HEK293 (cell line): ENCODE results near the gene EN2.

ENCODE experiments used
- BCL11B ChIP-seq: fragments of 450-650 bp; formaldehyde crosslinking; IDR thresholded peaks from 2 replicates; pipeline ENCODE4 v1.5.1; 2016; ENCODE audit warnings: low read depth, missing biosample characterization, missing genetic modification characterization
- EGR2 ChIP-seq: fragments of 450-650 bp; formaldehyde crosslinking; IDR thresholded peaks from 2 replicates; pipeline ENCODE4 v1.5.1; 2016; ENCODE audit warnings: low read depth, missing biosample characterization, missing genetic modification characterization
- IKZF3 ChIP-seq: fragments of 450-650 bp; IDR thresholded peaks from 2 replicates; pipeline ENCODE4 v1.5.0; 2018; ENCODE audit warnings: missing biosample characterization, mild to moderate bottlenecking, missing genetic modification characterization, moderate library complexity
- KLF1 ChIP-seq: fragments of 450-650 bp; formaldehyde crosslinking; IDR thresholded peaks from 2 replicates; pipeline ENCODE4 v1.5.1; 2016; ENCODE audit warnings: missing biosample characterization, missing genetic modification characterization
- KLF8 ChIP-seq: fragments of 450-650 bp; formaldehyde crosslinking; IDR thresholded peaks from 2 replicates; pipeline ENCODE4 v1.5.1; 2016; ENCODE audit warnings: missing biosample characterization, missing genetic modification characterization
- KLF9 ChIP-seq: fragments of 450-650 bp; formaldehyde crosslinking; IDR thresholded peaks from 2 replicates; pipeline ENCODE4 v1.5.1; 2016; ENCODE audit warnings: missing biosample characterization, missing genetic modification characterization, low read depth
- MYNN ChIP-seq: fragments of 450-650 bp; formaldehyde crosslinking; IDR thresholded peaks from 2 replicates; pipeline ENCODE4 v1.5.1; 2016; ENCODE audit warnings: missing biosample characterization, missing genetic modification characterization, borderline replicate concordance
- OSR2 ChIP-seq: fragments of 450-650 bp; formaldehyde crosslinking; IDR thresholded peaks from 2 replicates; pipeline ENCODE4 v1.5.1; 2016; ENCODE audit warnings: missing biosample characterization, missing genetic modification characterization
- RBAK ChIP-seq: fragments of 450-650 bp; formaldehyde crosslinking; IDR thresholded peaks from 2 replicates; pipeline ENCODE4 v1.5.1; 2016; ENCODE audit warnings: missing biosample characterization, missing genetic modification characterization
- SALL2 ChIP-seq: fragments of 450-650 bp; formaldehyde crosslinking; IDR thresholded peaks from 2 replicates; pipeline ENCODE4 v1.5.0; 2017; ENCODE audit warnings: missing biosample characterization, mild to moderate bottlenecking, missing genetic modification characterization, borderline replicate concordance
- SP2 ChIP-seq: fragments of 450-650 bp; formaldehyde crosslinking; IDR thresholded peaks from 2 replicates; pipeline ENCODE4 v1.5.1; 2016; ENCODE audit warnings: missing biosample characterization, missing genetic modification characterization
- SP3 ChIP-seq: fragments of 450-650 bp; formaldehyde crosslinking; IDR thresholded peaks from 2 replicates; pipeline ENCODE4 v1.5.1; 2016; ENCODE audit warnings: missing biosample characterization, missing genetic modification characterization
- ZNF169 ChIP-seq: fragments of 450-650 bp; formaldehyde crosslinking; IDR thresholded peaks from 2 replicates; pipeline ENCODE4 v1.5.1; 2016; ENCODE audit warnings: missing biosample characterization, missing genetic modification characterization
- ZNF302 ChIP-seq: fragments of 450-650 bp; formaldehyde crosslinking; IDR thresholded peaks from 2 replicates; pipeline ENCODE4 v1.5.1; 2016; ENCODE audit warnings: missing biosample characterization, missing genetic modification characterization, low read depth
- ZNF350 ChIP-seq: fragments of 450-650 bp; formaldehyde crosslinking; IDR thresholded peaks from 2 replicates; pipeline ENCODE4 v1.5.0; 2017; ENCODE audit warnings: missing biosample characterization, mild to moderate bottlenecking, missing genetic modification characterization
- ZNF394 ChIP-seq: fragments of 450-650 bp; formaldehyde crosslinking; IDR thresholded peaks from 2 replicates; pipeline ENCODE4 v1.5.1; 2016; ENCODE audit warnings: missing biosample characterization, missing genetic modification characterization, mild to moderate bottlenecking, moderate library complexity, borderline replicate concordance
- ZSCAN23 ChIP-seq: fragments of 450-650 bp; formaldehyde crosslinking; IDR thresholded peaks from 2 replicates; pipeline ENCODE4 v1.5.1; 2016; ENCODE audit warnings: missing biosample characterization, missing genetic modification characterization
- ZXDB ChIP-seq: fragments of 450-650 bp; formaldehyde crosslinking; IDR thresholded peaks from 2 replicates; pipeline ENCODE4 v1.5.1; 2016; ENCODE audit warnings: missing biosample characterization, missing genetic modification characterization
- TF ChIP-seq, protein P1 (sequence below): fragments of 450-650 bp; formaldehyde crosslinking; IDR thresholded peaks from 2 replicates; pipeline ENCODE4; 2016; ENCODE audit warnings: missing biosample characterization, missing genetic modification characterization
- TF ChIP-seq, protein P2 (sequence below): fragments of 450-650 bp; formaldehyde crosslinking; IDR thresholded peaks from 2 replicates; pipeline ENCODE4 v1.5.1; 2016; ENCODE audit warnings: missing biosample characterization, missing genetic modification characterization
- TF ChIP-seq, protein P3 (sequence below): fragments of 450-650 bp; formaldehyde crosslinking; conservative IDR thresholded peaks from 2 replicates; pipeline ENCODE4 v1.5.1; 2016; ENCODE audit warnings: low read depth, missing biosample characterization, missing genetic modification characterization
- TF ChIP-seq, protein P4 (sequence below): fragments of 450-650 bp; formaldehyde crosslinking; IDR thresholded peaks from 2 replicates; pipeline ENCODE4 v1.5.1; 2016; ENCODE audit warnings: missing biosample characterization, missing genetic modification characterization
- TF ChIP-seq, protein P5 (sequence below): fragments of 450-650 bp; formaldehyde crosslinking; IDR thresholded peaks from 2 replicates; pipeline ENCODE4 v1.5.1; 2016; ENCODE audit warnings: missing biosample characterization, missing genetic modification characterization, low read depth
- TF ChIP-seq, protein P6 (sequence below): fragments of 450-650 bp; formaldehyde crosslinking; IDR thresholded peaks from 2 replicates; pipeline ENCODE4 v1.5.1; 2016; ENCODE audit warnings: missing biosample characterization, missing genetic modification characterization
- TF ChIP-seq, protein P7 (sequence below): fragments of 450-650 bp; formaldehyde crosslinking; IDR thresholded peaks from 2 replicates; pipeline ENCODE4 v1.5.1; 2017; ENCODE audit warnings: missing biosample characterization, missing genetic modification characterization

Gene EN2

DNA sequence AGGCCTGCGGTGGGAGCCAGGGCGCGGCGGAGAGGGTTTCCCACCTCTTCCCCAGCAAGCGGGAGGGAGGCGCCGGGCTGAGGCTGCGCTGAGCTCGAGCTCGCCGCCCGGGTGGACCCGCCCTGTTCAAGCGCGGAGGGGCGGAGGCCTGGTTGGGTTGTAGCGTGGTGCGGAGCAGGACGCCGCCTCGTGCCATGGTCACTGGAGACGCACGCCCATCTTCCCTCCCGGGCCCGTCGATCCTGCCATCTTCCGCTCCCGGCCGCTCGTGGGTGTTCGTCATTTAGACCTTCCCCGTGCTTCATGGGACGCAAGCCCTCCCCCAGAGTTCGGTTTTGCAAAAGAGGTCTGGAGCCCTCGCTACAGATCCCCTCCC is 9.3 kb upstream of the EN2 start (continued):
- TF ChIP-seq, protein P1, sequence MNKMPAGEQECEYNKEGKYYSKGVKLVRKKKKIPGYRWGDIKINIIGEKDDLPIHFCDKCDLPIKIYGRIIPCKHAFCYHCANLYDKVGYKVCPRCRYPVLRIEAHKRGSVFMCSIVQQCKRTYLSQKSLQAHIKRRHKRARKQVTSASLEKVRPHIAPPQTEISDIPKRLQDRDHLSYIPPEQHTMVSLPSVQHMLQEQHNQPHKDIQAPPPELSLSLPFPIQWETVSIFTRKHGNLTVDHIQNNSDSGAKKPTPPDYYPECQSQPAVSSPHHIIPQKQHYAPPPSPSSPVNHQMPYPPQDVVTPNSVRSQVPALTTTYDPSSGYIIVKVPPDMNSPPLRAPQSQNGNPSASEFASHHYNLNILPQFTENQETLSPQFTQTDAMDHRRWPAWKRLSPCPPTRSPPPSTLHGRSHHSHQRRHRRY = no peak
- TF ChIP-seq ZNF394 (tag by site-specific recombination) (no peak), ZNF302 (no peak), IKZF3 (tag by site-specific recombination) (no peak), KLF9 (0 out of 2 replicates have a peak, but pooled peaks have one; percentile 21), MYNN (tag by site-specific recombination) (no peak), OSR2 (tag by site-specific recombination) (no peak), SP3 (tag by site-specific recombination) (peak; percentile 47; the same call in 1 of the 2 replicates), ZSCAN23 (tag by site-specific recombination) (no peak), KLF1 (tag by site-specific recombination) (peak; percentile 92), ZNF169 (tag by site-specific recombination) (no peak), SP2 (tag by site-specific recombination) (peak; percentile 63), ZNF350 (tag by site-specific recombination) (no peak), RBAK (tag by site-specific recombination) (no peak), BCL11B (no peak), EGR2 (0 out of 2 replicates have a peak, but pooled peaks have one; percentile 10), KLF8 (tag by site-specific recombination) (no peak), ZXDB (tag by site-specific recombination) (no peak), SALL2 (tag by site-specific recombination) (no peak)
- TF ChIP-seq, protein P2, sequence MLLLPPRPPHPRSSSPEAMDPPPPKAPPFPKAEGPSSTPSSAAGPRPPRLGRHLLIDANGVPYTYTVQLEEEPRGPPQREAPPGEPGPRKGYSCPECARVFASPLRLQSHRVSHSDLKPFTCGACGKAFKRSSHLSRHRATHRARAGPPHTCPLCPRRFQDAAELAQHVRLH (tag by site-specific recombination) = no peak
- TF ChIP-seq, protein P3, sequence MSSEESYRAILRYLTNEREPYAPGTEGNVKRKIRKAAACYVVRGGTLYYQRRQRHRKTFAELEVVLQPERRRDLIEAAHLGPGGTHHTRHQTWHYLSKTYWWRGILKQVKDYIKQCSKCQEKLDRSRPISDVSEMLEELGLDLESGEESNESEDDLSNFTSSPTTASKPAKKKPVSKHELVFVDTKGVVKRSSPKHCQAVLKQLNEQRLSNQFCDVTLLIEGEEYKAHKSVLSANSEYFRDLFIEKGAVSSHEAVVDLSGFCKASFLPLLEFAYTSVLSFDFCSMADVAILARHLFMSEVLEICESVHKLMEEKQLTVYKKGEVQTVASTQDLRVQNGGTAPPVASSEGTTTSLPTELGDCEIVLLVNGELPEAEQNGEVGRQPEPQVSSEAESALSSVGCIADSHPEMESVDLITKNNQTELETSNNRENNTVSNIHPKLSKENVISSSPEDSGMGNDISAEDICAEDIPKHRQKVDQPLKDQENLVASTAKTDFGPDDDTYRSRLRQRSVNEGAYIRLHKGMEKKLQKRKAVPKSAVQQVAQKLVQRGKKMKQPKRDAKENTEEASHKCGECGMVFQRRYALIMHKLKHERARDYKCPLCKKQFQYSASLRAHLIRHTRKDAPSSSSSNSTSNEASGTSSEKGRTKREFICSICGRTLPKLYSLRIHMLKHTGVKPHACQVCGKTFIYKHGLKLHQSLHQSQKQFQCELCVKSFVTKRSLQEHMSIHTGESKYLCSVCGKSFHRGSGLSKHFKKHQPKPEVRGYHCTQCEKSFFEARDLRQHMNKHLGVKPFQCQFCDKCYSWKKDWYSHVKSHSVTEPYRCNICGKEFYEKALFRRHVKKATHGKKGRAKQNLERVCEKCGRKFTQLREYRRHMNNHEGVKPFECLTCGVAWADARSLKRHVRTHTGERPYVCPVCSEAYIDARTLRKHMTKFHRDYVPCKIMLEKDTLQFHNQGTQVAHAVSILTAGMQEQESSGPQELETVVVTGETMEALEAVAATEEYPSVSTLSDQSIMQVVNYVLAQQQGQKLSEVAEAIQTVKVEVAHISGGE (tag by site-specific recombination) = no peak
- TF ChIP-seq, protein P4, sequence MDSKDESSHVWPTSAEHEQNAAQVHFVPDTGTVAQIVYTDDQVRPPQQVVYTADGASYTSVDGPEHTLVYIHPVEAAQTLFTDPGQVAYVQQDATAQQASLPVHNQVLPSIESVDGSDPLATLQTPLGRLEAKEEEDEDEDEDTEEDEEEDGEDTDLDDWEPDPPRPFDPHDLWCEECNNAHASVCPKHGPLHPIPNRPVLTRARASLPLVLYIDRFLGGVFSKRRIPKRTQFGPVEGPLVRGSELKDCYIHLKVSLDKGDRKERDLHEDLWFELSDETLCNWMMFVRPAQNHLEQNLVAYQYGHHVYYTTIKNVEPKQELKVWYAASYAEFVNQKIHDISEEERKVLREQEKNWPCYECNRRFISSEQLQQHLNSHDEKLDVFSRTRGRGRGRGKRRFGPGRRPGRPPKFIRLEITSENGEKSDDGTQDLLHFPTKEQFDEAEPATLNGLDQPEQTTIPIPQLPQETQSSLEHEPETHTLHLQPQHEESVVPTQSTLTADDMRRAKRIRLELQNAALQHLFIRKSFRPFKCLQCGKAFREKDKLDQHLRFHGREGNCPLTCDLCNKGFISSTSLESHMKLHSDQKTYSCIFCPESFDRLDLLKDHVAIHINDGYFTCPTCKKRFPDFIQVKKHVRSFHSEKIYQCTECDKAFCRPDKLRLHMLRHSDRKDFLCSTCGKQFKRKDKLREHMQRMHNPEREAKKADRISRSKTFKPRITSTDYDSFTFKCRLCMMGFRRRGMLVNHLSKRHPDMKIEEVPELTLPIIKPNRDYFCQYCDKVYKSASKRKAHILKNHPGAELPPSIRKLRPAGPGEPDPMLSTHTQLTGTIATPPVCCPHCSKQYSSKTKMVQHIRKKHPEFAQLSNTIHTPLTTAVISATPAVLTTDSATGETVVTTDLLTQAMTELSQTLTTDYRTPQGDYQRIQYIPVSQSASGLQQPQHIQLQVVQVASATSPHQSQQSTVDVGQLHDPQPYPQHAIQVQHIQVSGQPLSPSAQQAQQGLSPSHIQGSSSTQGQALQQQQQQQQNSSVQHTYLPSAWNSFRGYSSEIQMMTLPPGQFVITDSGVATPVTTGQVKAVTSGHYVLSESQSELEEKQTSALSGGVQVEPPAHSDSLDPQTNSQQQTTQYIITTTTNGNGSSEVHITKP (tag by site-specific recombination) = 0 out of 2 replicates have a peak, but pooled peaks have one; percentile 11
- TF ChIP-seq, protein P5, sequence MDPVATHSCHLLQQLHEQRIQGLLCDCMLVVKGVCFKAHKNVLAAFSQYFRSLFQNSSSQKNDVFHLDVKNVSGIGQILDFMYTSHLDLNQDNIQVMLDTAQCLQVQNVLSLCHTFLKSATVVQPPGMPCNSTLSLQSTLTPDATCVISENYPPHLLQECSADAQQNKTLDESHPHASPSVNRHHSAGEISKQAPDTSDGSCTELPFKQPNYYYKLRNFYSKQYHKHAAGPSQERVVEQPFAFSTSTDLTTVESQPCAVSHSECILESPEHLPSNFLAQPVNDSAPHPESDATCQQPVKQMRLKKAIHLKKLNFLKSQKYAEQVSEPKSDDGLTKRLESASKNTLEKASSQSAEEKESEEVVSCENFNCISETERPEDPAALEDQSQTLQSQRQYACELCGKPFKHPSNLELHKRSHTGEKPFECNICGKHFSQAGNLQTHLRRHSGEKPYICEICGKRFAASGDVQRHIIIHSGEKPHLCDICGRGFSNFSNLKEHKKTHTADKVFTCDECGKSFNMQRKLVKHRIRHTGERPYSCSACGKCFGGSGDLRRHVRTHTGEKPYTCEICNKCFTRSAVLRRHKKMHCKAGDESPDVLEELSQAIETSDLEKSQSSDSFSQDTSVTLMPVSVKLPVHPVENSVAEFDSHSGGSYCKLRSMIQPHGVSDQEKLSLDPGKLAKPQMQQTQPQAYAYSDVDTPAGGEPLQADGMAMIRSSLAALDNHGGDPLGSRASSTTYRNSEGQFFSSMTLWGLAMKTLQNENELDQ (tag by site-specific recombination) = no peak
- TF ChIP-seq, protein P6, sequence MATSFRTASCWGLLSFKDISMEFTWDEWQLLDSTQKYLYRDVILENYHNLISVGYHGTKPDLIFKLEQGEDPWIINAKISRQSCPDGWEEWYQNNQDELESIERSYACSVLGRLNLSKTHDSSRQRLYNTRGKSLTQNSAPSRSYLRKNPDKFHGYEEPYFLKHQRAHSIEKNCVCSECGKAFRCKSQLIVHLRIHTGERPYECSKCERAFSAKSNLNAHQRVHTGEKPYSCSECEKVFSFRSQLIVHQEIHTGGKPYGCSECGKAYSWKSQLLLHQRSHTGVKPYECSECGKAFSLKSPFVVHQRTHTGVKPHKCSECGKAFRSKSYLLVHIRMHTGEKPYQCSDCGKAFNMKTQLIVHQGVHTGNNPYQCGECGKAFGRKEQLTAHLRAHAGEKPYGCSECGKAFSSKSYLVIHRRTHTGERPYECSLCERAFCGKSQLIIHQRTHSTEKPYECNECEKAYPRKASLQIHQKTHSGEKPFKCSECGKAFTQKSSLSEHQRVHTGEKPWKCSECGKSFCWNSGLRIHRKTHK = no peak
- TF ChIP-seq, protein P7, sequence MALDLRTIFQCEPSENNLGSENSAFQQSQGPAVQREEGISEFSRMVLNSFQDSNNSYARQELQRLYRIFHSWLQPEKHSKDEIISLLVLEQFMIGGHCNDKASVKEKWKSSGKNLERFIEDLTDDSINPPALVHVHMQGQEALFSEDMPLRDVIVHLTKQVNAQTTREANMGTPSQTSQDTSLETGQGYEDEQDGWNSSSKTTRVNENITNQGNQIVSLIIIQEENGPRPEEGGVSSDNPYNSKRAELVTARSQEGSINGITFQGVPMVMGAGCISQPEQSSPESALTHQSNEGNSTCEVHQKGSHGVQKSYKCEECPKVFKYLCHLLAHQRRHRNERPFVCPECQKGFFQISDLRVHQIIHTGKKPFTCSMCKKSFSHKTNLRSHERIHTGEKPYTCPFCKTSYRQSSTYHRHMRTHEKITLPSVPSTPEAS (tag by site-specific recombination) = no peak
